NCI-H69 (cell line): Measurements from ENCODE around the gene CMTM8.

ENCODE experiments used
- DNase-seq: peaks from one replicate; lab custom pipeline; 2025; lab: John Stamatoyannopoulos, UW

Gene CMTM8

GRCh38 chr3:32280262-32280910 is 41.9 kb downstream of the CMTM8 start:
- no peak for DNase-seq

GRCh38 chr3:32281570-32282106 is 43.2 kb downstream of the CMTM8 start:
- DNase-seq, result no peak

- no peak for DNase-seq
These were observed 44.2 kb downstream of the CMTM8 start for GRCh38 chr3:32282578-32283154.

GRCh38 chr3:32283304-32283703 is 44.8 kb downstream of the CMTM8 start:
- no peak for DNase-seq

GRCh38 chr3:32284443-32285212 is 46.1 kb downstream of the CMTM8 start:
- DNase-seq, result no peak

GRCh38 chr3:32285891-32286290 is 47.4 kb downstream of the CMTM8 start:
- peak; percentile 86 for DNase-seq

- no peak for DNase-seq
These were observed 50.3 kb downstream of the CMTM8 start for GRCh38 chr3:32288819-32289218.

- DNase-seq, result peak; percentile 9
These were observed 52.1 kb downstream of the CMTM8 start for GRCh38 chr3:32290619-32291018.

GRCh38 chr3:32292085-32292796 is 53.8 kb downstream of the CMTM8 start:
- DNase-seq, result no peak

GRCh38 chr3:32293903-32294302 is 55.4 kb downstream of the CMTM8 start:
- DNase-seq, result no peak

GRCh38 chr3:32296251-32297204 is 58.0 kb downstream of the CMTM8 start:
- DNase-seq, result peak; percentile 91

- no peak for DNase-seq
These were observed 58.9 kb downstream of the CMTM8 start for GRCh38 chr3:32297366-32297765.

- DNase-seq, result no peak
These were observed 62.9 kb downstream of the CMTM8 start for GRCh38 chr3:32301426-32301825.

- no peak for DNase-seq
These were observed 64.3 kb downstream of the CMTM8 start for GRCh38 chr3:32302601-32303398.

- no peak for DNase-seq
These were observed 64.9 kb downstream of the CMTM8 start for GRCh38 chr3:32303399-32303747.

- DNase-seq, result peak; percentile 79
These were observed 65.7 kb downstream of the CMTM8 start for GRCh38 chr3:32303977-32304881.

- DNase-seq, result no peak
These were observed 66.9 kb downstream of the CMTM8 start for GRCh38 chr3:32305361-32305876.

GRCh38 chr3:32306072-32306471 is 67.6 kb downstream of the CMTM8 start:
- DNase-seq, result no peak

GRCh38 chr3:32307591-32307990 is 69.1 kb downstream of the CMTM8 start:
- no peak for DNase-seq
